WTC11 (cell line): ENCODE data around the gene UGT1A8. TPM values are rescaled to one million over a fixed set of nuclear protein-coding genes. Genes with fewer than 3 reads are reported as not detected.

Experiments
- ATAC-seq: fragments of 200-7000 bp; cut with Tn5 transposase; 2 replicates; pipeline ENCODE4 v1.10.0; 2021; ENCODE audit warnings: mild to moderate bottlenecking, moderate library complexity
- CTCF ChIA-PET: fragments of 300-600 bp; sonication (Branson Sonifier 250); formaldehyde crosslinking; loops from one replicate; lab custom pipeline; 2021; ENCODE audit warnings: antibody characterized with exemption; lab: Charles Lee
- POLR2A ChIA-PET: fragments of 350-600 bp; sonication (Branson Sonifier 250); formaldehyde crosslinking; loops from one replicate; lab custom pipeline; 2021; ENCODE audit warnings: antibody characterized with exemption; lab: Charles Lee
- DNase-seq: peaks from one replicate; pipeline ENCODE4 v3.0.0; 2021; ENCODE audit warnings: low spot score
- H3K27ac Mint-ChIP-seq: 2 replicates; pipeline ENCODE4 v1.8.0; 2021; ENCODE audit warnings: mixed read lengths
- H3K27me3 Mint-ChIP-seq: 2 replicates; pipeline ENCODE4 v1.8.0; 2021; ENCODE audit warnings: low read depth, mild to moderate bottlenecking, moderate library complexity, mixed read lengths
- H3K36me3 Mint-ChIP-seq: 2 replicates; pipeline ENCODE4 v1.8.0; 2021; ENCODE audit warnings: mixed read lengths
- H3K4me1 Mint-ChIP-seq: 2 replicates; pipeline ENCODE4 v1.8.0; 2022; ENCODE audit warnings: mixed read lengths
- H3K4me3 Mint-ChIP-seq: 2 replicates; pipeline ENCODE4 v1.8.0; 2021; ENCODE audit warnings: mild to moderate bottlenecking, moderate library complexity, mixed read lengths
- H3K9me3 Mint-ChIP-seq: 2 replicates; pipeline ENCODE4 v1.8.0; 2021; ENCODE audit warnings: mixed read lengths
- CBFB ChIP-seq: sonication (generic); formaldehyde crosslinking; IDR thresholded peaks from 2 replicates; pipeline ENCODE4 v1.8.1; 2022; ENCODE audit warnings: mild to moderate bottlenecking, low read depth, missing genetic modification reagents
- EMX1 ChIP-seq: fragments of 250-450 bp; sonication (Bioruptor Pico); IDR thresholded peaks from 2 replicates; pipeline ENCODE4 v1.8.0; 2021; ENCODE audit warnings: mild to moderate bottlenecking
- JAZF1 ChIP-seq: fragments of 250-450 bp; sonication (Bioruptor Pico); IDR thresholded peaks from 2 replicates; pipeline ENCODE4 v1.9.0; 2021; ENCODE audit warnings: moderate library complexity, mild to moderate bottlenecking, inconsistent platforms
- JUN ChIP-seq: sonication (generic); formaldehyde crosslinking; IDR thresholded peaks from 2 replicates; pipeline ENCODE4 v1.8.0; 2023; ENCODE audit warnings: mild to moderate bottlenecking, missing genetic modification reagents
- SMAD4 ChIP-seq: sonication (generic); formaldehyde crosslinking; IDR thresholded peaks from 2 replicates; pipeline ENCODE4 v1.8.0; 2022; ENCODE audit warnings: mild to moderate bottlenecking, missing genetic modification reagents
- SP1 ChIP-seq: sonication (generic); formaldehyde crosslinking; conservative IDR thresholded peaks from 2 replicates; pipeline ENCODE4 v1.8.1; 2022; ENCODE audit warnings: missing genetic modification reagents
- ZBTB21 ChIP-seq: sonication (generic); formaldehyde crosslinking; IDR thresholded peaks from 2 replicates; pipeline ENCODE4 v1.8.1; 2023; ENCODE audit warnings: mild to moderate bottlenecking, missing genetic modification reagents, borderline replicate concordance
- ZNF121 ChIP-seq: sonication (generic); formaldehyde crosslinking; IDR thresholded peaks from 2 replicates; pipeline ENCODE4 v1.8.0; 2023; ENCODE audit warnings: missing genetic modification reagents
- ZNF219 ChIP-seq: sonication (generic); formaldehyde crosslinking; IDR thresholded peaks from 2 replicates; pipeline ENCODE4 v1.8.0; 2023; ENCODE audit warnings: missing genetic modification reagents, mild to moderate bottlenecking, borderline replicate concordance
- ZNF423 ChIP-seq: fragments of 250-450 bp; sonication (Bioruptor Pico); IDR thresholded peaks from 2 replicates; pipeline ENCODE4 v2.1.2; 2022; ENCODE audit warnings: mild to moderate bottlenecking, moderate library complexity
- total RNA-seq: library from RNA; stranded (reverse); gene quantifications from 3 replicates; pipeline ENCODE4 v1.2.3, GENCODE V29; 2021
- TF ChIP-seq, protein P1 (sequence below): sonication (generic); formaldehyde crosslinking; IDR thresholded peaks from 2 replicates; pipeline ENCODE4 v1.8.0; 2022; ENCODE audit warnings: missing genetic modification reagents
- TF ChIP-seq, protein P2 (sequence below): sonication (generic); formaldehyde crosslinking; IDR thresholded peaks from 2 replicates; pipeline ENCODE4 v1.8.1; 2023; ENCODE audit warnings: mild to moderate bottlenecking, missing genetic modification reagents, moderate library complexity
- TF ChIP-seq, protein P3 (sequence below): fragments of 200-600 bp; IDR thresholded peaks from 2 replicates; pipeline ENCODE4 v1.8.0; 2022; ENCODE audit warnings: antibody characterized with exemption
- TF ChIP-seq, protein P4 (sequence below): sonication (generic); formaldehyde crosslinking; IDR thresholded peaks from 2 replicates; pipeline ENCODE4 v1.8.0; 2022; ENCODE audit warnings: mild to moderate bottlenecking, missing genetic modification reagents
- TF ChIP-seq, protein P5 (sequence below): fragments of 250-450 bp; sonication (Bioruptor Pico); IDR thresholded peaks from 2 replicates; pipeline ENCODE4 v1.9.0; 2021; ENCODE audit warnings: mild to moderate bottlenecking, borderline replicate concordance
- TF ChIP-seq, protein P6 (sequence below): sonication (generic); formaldehyde crosslinking; IDR thresholded peaks from 2 replicates; pipeline ENCODE4 v1.8.0; 2022; ENCODE audit warnings: mild to moderate bottlenecking, missing genetic modification reagents
- TF ChIP-seq, protein P7 (sequence below): sonication (generic); formaldehyde crosslinking; IDR thresholded peaks from 2 replicates; pipeline ENCODE4 v1.8.1; 2023; ENCODE audit warnings: mild to moderate bottlenecking, missing genetic modification reagents

UGT1A8 gene
- total RNA-seq, 1 experiment from 2014 or later = 0.13 TPM

DNA sequence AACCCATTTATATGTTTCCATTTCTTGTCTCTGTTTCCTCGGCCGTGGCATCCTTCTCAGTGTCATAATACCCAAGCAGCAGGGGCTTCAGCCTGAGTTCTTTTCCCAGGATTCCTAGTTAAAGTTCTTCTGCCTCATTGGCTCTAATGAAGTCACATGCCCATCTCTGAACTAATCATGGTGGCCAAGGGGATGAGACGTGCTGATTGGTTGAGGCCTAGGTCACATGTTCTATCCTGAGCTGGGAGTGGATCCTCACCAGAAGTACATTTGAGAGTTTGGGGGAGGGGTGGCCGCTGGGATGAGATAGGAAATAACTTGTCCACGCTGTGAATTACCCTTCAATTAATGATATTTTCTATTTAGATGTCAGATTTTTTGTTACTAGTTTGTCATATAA lies 91.5 kb downstream of the UGT1A8 start:
- TF ChIP-seq, protein P1, sequence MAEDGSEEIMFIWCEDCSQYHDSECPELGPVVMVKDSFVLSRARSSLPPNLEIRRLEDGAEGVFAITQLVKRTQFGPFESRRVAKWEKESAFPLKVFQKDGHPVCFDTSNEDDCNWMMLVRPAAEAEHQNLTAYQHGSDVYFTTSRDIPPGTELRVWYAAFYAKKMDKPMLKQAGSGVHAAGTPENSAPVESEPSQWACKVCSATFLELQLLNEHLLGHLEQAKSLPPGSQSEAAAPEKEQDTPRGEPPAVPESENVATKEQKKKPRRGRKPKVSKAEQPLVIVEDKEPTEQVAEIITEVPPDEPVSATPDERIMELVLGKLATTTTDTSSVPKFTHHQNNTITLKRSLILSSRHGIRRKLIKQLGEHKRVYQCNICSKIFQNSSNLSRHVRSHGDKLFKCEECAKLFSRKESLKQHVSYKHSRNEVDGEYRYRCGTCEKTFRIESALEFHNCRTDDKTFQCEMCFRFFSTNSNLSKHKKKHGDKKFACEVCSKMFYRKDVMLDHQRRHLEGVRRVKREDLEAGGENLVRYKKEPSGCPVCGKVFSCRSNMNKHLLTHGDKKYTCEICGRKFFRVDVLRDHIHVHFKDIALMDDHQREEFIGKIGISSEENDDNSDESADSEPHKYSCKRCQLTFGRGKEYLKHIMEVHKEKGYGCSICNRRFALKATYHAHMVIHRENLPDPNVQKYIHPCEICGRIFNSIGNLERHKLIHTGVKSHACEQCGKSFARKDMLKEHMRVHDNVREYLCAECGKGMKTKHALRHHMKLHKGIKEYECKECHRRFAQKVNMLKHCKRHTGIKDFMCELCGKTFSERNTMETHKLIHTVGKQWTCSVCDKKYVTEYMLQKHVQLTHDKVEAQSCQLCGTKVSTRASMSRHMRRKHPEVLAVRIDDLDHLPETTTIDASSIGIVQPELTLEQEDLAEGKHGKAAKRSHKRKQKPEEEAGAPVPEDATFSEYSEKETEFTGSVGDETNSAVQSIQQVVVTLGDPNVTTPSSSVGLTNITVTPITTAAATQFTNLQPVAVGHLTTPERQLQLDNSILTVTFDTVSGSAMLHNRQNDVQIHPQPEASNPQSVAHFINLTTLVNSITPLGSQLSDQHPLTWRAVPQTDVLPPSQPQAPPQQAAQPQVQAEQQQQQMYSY (CRISPR knock-in tag) = no peak
- TF ChIP-seq, protein P2, sequence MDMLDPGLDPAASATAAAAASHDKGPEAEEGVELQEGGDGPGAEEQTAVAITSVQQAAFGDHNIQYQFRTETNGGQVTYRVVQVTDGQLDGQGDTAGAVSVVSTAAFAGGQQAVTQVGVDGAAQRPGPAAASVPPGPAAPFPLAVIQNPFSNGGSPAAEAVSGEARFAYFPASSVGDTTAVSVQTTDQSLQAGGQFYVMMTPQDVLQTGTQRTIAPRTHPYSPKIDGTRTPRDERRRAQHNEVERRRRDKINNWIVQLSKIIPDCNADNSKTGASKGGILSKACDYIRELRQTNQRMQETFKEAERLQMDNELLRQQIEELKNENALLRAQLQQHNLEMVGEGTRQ (CRISPR knock-in tag) = peak; percentile 60; the same call in 1 of the 2 replicates
- DNase-seq = no peak
- Mint-ChIP-seq H3K9me3 (no peaks in the 10 kb centered on the region; the same call in 1 of the 2 replicates), H3K4me1 (peaks cover 4% of the 10 kb centered on the region; the same call in 1 of the 2 replicates), H3K27ac (no peak overlapping the region), H3K36me3 (no peaks in the 10 kb centered on the region), H3K4me3 (no peak overlapping the region), H3K27me3 (no peaks in the 10 kb centered on the region; the same call in 1 of the 2 replicates)
- ATAC-seq = no peak
- ChIA-PET CTCF (no interaction called here), POLR2A (no interaction called here)

DNA sequence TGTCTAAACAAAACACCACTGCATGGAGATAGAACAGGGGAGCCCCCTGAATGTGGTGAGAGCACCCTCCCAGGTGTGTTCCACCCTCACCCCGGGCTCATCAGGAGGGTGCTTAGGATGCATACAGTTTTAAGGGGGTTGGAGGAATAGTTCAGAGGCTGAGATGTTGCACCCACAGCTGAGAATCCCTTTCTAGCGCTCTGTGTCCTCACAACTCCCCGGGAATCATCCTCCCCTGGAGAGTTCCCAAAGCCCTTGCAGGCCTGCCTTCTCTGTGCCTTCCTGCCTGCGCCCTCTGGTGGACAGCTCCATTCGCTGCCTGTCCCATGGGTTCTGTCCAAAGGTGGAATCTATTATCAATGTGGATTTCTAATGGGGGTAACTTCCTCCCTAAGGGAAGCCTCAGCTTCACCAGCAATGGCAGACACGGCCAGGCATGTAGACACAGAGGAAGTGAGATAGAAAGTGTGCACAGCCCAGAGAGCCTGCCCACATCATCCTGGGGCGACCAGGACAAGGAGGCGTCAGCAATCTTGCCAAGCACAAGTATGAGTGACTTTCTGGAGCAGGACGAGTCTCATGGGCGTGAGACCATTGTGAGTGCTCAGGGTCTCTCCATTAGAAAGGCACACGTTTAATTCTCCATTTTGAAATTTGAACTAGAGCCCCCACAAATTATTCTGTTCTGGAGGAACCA lies 94.0 kb downstream of the UGT1A8 start:
- TF ChIP-seq JUN (no peak), ZNF121 (CRISPR knock-in tag) (no peak), SMAD4 (CRISPR knock-in tag) (no peak), SP1 (CRISPR knock-in tag) (no peak), CBFB (CRISPR knock-in tag) (no peak), ZNF219 (no peak), ZNF423 (CRISPR knock-in tag) (peak; percentile 88), EMX1 (CRISPR knock-in tag) (no peak), ZBTB21 (CRISPR knock-in tag) (no peak), JAZF1 (no peak)
- TF ChIP-seq, protein P3, sequence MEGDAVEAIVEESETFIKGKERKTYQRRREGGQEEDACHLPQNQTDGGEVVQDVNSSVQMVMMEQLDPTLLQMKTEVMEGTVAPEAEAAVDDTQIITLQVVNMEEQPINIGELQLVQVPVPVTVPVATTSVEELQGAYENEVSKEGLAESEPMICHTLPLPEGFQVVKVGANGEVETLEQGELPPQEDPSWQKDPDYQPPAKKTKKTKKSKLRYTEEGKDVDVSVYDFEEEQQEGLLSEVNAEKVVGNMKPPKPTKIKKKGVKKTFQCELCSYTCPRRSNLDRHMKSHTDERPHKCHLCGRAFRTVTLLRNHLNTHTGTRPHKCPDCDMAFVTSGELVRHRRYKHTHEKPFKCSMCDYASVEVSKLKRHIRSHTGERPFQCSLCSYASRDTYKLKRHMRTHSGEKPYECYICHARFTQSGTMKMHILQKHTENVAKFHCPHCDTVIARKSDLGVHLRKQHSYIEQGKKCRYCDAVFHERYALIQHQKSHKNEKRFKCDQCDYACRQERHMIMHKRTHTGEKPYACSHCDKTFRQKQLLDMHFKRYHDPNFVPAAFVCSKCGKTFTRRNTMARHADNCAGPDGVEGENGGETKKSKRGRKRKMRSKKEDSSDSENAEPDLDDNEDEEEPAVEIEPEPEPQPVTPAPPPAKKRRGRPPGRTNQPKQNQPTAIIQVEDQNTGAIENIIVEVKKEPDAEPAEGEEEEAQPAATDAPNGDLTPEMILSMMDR = peak; percentile 80
- TF ChIP-seq, protein P4, sequence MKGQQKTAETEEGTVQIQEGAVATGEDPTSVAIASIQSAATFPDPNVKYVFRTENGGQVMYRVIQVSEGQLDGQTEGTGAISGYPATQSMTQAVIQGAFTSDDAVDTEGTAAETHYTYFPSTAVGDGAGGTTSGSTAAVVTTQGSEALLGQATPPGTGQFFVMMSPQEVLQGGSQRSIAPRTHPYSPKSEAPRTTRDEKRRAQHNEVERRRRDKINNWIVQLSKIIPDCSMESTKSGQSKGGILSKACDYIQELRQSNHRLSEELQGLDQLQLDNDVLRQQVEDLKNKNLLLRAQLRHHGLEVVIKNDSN (CRISPR knock-in tag) = no peak
- TF ChIP-seq, protein P5, sequence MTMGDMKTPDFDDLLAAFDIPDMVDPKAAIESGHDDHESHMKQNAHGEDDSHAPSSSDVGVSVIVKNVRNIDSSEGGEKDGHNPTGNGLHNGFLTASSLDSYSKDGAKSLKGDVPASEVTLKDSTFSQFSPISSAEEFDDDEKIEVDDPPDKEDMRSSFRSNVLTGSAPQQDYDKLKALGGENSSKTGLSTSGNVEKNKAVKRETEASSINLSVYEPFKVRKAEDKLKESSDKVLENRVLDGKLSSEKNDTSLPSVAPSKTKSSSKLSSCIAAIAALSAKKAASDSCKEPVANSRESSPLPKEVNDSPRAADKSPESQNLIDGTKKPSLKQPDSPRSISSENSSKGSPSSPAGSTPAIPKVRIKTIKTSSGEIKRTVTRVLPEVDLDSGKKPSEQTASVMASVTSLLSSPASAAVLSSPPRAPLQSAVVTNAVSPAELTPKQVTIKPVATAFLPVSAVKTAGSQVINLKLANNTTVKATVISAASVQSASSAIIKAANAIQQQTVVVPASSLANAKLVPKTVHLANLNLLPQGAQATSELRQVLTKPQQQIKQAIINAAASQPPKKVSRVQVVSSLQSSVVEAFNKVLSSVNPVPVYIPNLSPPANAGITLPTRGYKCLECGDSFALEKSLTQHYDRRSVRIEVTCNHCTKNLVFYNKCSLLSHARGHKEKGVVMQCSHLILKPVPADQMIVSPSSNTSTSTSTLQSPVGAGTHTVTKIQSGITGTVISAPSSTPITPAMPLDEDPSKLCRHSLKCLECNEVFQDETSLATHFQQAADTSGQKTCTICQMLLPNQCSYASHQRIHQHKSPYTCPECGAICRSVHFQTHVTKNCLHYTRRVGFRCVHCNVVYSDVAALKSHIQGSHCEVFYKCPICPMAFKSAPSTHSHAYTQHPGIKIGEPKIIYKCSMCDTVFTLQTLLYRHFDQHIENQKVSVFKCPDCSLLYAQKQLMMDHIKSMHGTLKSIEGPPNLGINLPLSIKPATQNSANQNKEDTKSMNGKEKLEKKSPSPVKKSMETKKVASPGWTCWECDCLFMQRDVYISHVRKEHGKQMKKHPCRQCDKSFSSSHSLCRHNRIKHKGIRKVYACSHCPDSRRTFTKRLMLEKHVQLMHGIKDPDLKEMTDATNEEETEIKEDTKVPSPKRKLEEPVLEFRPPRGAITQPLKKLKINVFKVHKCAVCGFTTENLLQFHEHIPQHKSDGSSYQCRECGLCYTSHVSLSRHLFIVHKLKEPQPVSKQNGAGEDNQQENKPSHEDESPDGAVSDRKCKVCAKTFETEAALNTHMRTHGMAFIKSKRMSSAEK (CRISPR knock-in tag) = no peak
- TF ChIP-seq, protein P6, sequence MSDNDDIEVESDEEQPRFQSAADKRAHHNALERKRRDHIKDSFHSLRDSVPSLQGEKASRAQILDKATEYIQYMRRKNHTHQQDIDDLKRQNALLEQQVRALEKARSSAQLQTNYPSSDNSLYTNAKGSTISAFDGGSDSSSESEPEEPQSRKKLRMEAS (CRISPR knock-in tag) = no peak
- TF ChIP-seq, protein P7, sequence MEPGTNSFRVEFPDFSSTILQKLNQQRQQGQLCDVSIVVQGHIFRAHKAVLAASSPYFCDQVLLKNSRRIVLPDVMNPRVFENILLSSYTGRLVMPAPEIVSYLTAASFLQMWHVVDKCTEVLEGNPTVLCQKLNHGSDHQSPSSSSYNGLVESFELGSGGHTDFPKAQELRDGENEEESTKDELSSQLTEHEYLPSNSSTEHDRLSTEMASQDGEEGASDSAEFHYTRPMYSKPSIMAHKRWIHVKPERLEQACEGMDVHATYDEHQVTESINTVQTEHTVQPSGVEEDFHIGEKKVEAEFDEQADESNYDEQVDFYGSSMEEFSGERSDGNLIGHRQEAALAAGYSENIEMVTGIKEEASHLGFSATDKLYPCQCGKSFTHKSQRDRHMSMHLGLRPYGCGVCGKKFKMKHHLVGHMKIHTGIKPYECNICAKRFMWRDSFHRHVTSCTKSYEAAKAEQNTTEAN (CRISPR knock-in tag) = no peak
- Mint-ChIP-seq H3K4me1 (peaks cover 4% of the 10 kb centered on the region; the same call in 1 of the 2 replicates), H3K27ac (no peak overlapping the region), H3K4me3 (no peak overlapping the region), H3K36me3 (no peaks in the 10 kb centered on the region), H3K27me3 (no peaks in the 10 kb centered on the region; the same call in 1 of the 2 replicates), H3K9me3 (peaks cover 3% of the 10 kb centered on the region)
- ATAC-seq (peak; percentile 97), DNase-seq (peak; percentile 89)
- ChIA-PET POLR2A (no interaction called here), CTCF (interaction anchor here (0.6 to 3.2 kb wide), 16 partner anchors 12 to 295 kb away, joined by 3 to 19 read pairs (median 4); partner anchors contain the start of genes UGT1A7 and UGT1A9)
